Sciatic nerve (tissue), 2 donors: ENCODE data around the gene BABAM2. TPM values are rescaled to one million over a fixed set of nuclear protein-coding genes. Genes with fewer than 3 reads are reported as not detected.
"Not testable (repeated sequence)": the region's sequence is repeated elsewhere in the genome, so short reads cannot be mapped to it uniquely, and the experiment has no call there.

ENCODE experiments used
- ATAC-seq: fragments of 200-7000 bp; cut with Tn5 transposase; one replicate; pipeline ENCODE4 v1.9.1; 2020; ENCODE audit warnings: mild to moderate bottlenecking, moderate library complexity
- DNase-seq: peaks from one replicate; pipeline ENCODE4 v3.0.0-alpha.2; 2020; ENCODE audit warnings: low spot score
- intact Hi-C: fragments of 100-400 bp; cut with DNase I; formaldehyde crosslinking; loops from one replicate; pipeline ENCODE4 v1.14.2; 2022
- total RNA-seq: library from RNA; stranded (reverse); fragmentation: NEBNext Ultra II Directional; extraction: Animal tissue kit (Norgen Biotek cat#: 25700); gene quantifications from one replicate; pipeline ENCODE4 v1.2.1, GENCODE V29; 2021
- donor health status: DM: no; HTN: no; CAD: no.
- donor health status: DM: no; HTN: no; CAD: no.

The BABAM2 gene
- total RNA-seq, 1 donor from 2014 or later: 38.2 TPM

GRCh38 chr2:28320009-28320365, 429.5 kb downstream of the BABAM2 start:
- no peak for DNase-seq
- intact Hi-C loops: no loop called here
- ATAC-seq: no peak

- DNase-seq (no peak), ATAC-seq (no peak)
- intact Hi-C loops: no loop called here
Observed at GRCh38 chr2:28320371-28320770, 429.8 kb downstream of the BABAM2 start.

- no peak for DNase-seq
- intact Hi-C loops: no loop called here
- ATAC-seq: peak; percentile 27
Observed at GRCh38 chr2:28321426-28321825, 430.9 kb downstream of the BABAM2 start.

- ATAC-seq (no peak), DNase-seq (no peak)
- intact Hi-C loops: no loop called here
Observed at GRCh38 chr2:28322051-28322450, 431.5 kb downstream of the BABAM2 start.

- DNase-seq (no peak), ATAC-seq (no peak)
- intact Hi-C loops: no loop called here
Observed at GRCh38 chr2:28322456-28322855, 431.9 kb downstream of the BABAM2 start.

GRCh38 chr2:28322981-28323396, 432.5 kb downstream of the BABAM2 start:
- no peak for ATAC-seq
- intact Hi-C loops: no loop called here
- DNase-seq: no peak

GRCh38 chr2:28325173-28325566, 434.6 kb downstream of the BABAM2 start:
- ATAC-seq (no peak), DNase-seq (no peak)
- intact Hi-C loops: no loop called here

GRCh38 chr2:28325567-28326468, 435.3 kb downstream of the BABAM2 start:
- DNase-seq: no peak
- ATAC-seq: no peak
- intact Hi-C loops: no loop called here

- DNase-seq (no peak), ATAC-seq (no peak)
- intact Hi-C loops: no loop called here
Observed at GRCh38 chr2:28326469-28326805, 435.9 kb downstream of the BABAM2 start.

GRCh38 chr2:28326881-28327505, 436.5 kb downstream of the BABAM2 start:
- ATAC-seq (peak; percentile 36), DNase-seq (no peak)
- intact Hi-C loops: no loop called here

- intact Hi-C loops: no loop called here
- ATAC-seq: peak; percentile 35
- DNase-seq: no peak
Observed at GRCh38 chr2:28327581-28327955, 437.0 kb downstream of the BABAM2 start.

- ATAC-seq: peak; percentile 88
- DNase-seq: no peak
- intact Hi-C loops: no loop called here
Observed at GRCh38 chr2:28327956-28328922, 437.7 kb downstream of the BABAM2 start.

- DNase-seq: no peak
- no peak for ATAC-seq
- intact Hi-C loops: no loop called here
Observed at GRCh38 chr2:28329184-28329583, 438.7 kb downstream of the BABAM2 start.

GRCh38 chr2:28330722-28331121, 440.2 kb downstream of the BABAM2 start:
- ATAC-seq, intact Hi-C loops, DNase-seq: not testable (repeated sequence)

- intact Hi-C loops, DNase-seq, ATAC-seq: not testable (repeated sequence)
Observed at GRCh38 chr2:28331797-28332196, 441.3 kb downstream of the BABAM2 start.

- ATAC-seq (no peak), DNase-seq (no peak)
- intact Hi-C loops: no loop called here
Observed at GRCh38 chr2:28332696-28333095, 442.2 kb downstream of the BABAM2 start.

- DNase-seq: no peak
- no peak for ATAC-seq
Observed at GRCh38 chr2:28333606-28334526, 443.3 kb downstream of the BABAM2 start.

GRCh38 chr2:28334527-28334894, 444.0 kb downstream of the BABAM2 start:
- intact Hi-C loops: no loop called here
- ATAC-seq: no peak
- peak; percentile 56 for DNase-seq

More at GRCh38 chr2:28333606-28334526, 443.3 kb downstream of the BABAM2 start:
- intact Hi-C loops: no loop called here
